NK-92 (cell line): Measurements from ENCODE around the gene TCEANC.

Experiments
- DNase-seq: peaks from one replicate; lab custom pipeline; 2025; ENCODE audit not compliant: unreplicated experiment; lab: John Stamatoyannopoulos, UW

The TCEANC gene

DNA sequence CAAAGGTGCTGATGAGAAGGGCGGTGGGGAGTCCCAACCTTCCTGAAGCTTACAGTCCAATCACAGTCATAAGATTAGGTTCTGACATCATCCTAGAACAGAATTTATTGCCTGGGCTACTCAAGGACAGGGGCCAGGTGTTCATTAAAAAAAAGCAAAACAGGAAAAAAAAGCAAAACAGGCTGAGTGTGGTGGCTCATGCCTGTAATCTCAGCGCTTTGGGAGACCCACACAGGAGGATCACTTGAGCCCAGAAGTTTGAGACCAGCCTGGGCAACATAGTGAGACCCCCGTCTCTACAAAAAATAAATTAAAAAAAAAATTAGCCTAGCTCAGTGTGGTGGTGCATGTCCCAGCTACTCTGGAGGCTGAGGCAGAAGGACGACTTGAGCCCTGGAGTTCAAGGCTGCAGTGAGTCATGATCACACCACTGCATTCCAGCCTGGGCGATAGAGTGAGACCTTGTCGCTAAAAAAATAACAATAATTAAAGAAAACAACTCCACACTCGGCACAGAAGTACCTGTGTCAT is 39.0 kb downstream of the TCEANC start:
- no peak for DNase-seq

DNA sequence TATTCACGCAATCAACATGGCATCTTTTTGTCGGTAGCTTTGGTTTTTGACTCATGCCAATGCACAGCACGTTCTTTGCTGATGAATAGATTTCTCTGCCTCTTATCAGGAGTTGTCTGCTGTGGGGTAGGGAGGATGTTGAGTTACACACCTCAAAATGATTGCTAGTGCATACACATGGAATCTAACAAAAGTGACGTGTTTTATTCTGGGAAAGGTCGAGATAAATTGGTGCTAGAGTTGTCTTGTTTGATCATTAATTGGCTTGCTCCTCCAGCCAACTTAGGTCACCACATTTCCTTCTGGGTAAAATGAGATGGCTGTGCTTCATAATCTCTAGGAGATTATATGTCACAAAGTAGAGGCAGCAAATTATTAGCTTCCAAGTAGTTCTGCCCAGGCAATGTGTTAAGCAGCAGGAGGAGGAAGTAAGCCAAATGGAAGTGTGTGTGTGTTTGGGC is 39.9 kb downstream of the TCEANC start:
- no peak for DNase-seq

GRCh38 chrX:13693341-13693961 is 40.5 kb downstream of the TCEANC start:
- DNase-seq: no peak

DNA sequence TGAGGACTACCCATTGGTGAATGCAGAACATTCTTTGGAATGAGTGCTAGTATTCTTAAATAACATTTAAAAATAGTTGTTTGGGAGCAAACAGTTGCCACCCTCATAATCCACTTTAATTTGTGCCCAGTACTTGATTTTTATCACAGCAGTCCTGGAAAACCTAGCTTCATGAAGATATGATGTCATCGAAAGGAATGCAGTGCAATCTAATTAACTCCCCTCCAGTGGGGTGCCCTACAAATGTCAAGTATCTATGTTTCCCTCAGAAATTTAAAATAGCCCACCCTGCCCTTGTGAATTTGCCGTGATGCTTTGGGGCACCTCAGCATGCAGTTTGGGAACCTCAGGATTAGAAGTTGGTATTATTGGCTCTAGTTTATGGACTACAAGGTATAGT is 41.4 kb downstream of the TCEANC start:
- DNase-seq: no peak

DNA sequence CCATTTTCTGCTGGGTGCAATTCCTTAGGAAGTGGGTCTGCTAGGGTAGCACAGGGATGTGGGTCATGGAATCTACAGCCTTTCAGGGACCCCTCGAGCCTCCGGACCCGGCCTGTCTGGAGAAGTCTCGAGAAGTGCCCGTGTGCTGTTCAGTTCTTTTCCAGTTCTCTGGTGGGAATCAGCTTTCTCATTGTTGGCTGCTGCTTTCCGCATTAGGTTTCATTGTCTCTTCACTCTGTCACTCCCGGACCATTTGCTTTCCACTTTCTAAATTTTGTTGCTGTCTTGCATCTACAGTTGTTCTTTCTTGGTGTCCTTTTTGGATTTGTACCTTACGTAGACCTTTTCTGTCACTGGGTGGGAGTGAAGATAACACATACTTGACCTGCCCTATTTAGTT is 42.0 kb downstream of the TCEANC start:
- no peak for DNase-seq

DNA sequence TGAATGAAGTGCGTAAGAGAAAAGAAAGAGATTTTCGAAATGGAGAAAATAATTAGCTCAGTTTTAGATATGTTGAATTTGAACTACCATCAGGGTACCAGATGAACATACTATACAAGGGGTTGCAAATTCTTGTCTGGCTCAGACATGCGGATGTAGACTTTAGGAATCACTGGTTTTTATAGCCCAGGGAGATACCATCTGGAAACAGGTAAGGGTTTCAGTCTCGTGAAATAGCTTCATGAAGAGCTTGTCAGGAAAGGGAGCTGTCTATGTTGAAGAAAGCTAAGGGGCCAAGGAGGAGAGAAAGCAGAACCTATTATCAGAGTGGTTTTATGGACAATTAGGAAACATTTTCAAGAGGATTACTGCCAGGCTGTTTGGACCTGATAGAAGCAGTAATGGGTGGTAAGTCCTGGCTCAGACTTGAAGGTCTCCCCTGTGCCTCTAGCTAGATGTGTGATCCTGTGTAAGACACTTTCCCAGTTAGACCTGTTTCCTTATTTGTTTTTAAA is 42.7 kb downstream of the TCEANC start:
- no peak for DNase-seq

- DNase-seq: no peak
Observed at GRCh38 chrX:13697455-13697854, 44.5 kb downstream of the TCEANC start.

GRCh38 chrX:13697976-13698375 is 45.0 kb downstream of the TCEANC start:
- no peak for DNase-seq

- DNase-seq: no peak
Observed at GRCh38 chrX:13698432-13698831, 45.5 kb downstream of the TCEANC start.

DNA sequence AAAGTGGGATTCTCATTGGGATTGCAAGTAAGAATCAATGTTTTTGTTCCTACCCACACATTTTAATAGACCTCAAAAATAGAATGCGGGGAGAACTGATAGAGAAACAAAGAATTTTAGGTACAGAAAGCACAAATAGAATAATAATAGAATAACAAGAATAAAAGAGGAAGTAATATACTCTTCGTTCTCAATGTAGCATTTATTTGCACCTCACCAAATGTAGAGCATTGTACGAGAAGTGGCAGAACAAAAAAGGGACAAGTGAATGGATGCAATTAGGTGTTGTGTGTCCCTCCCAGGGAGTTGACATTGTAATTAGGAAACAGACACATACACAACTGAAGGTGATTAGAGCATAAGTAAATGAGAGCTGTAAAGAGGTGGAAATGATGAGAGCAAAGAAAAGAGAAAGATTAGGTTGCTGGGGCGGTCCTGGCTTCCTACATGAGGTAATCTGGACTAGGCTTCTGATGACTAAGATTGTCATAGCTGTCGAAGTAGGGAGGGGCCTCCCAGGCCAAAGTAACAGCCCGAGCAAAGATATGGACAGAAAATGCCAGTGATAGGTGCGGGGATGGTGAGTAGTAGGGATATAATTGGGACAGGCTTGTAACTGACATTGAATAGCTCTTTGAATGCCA is 46.4 kb downstream of the TCEANC start:
- DNase-seq: no peak

DNA sequence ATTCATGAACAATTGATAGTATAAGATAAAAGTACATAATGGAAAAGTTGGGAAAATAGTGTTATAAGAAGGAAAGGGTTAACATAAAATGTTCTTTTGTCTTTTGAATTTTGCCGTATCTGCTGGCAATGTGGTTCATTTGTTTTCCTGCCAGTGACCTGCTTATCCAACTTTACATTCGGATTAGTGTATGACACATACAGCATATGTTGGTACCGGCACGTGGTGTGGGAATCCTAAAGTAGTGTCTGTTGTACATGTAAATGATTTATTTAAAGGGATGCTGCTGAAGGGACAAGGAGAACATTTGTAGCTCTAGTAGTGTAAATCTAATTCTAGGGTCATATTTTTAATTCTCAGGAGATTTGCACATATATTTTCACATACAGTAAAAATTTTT is 47.4 kb downstream of the TCEANC start:
- no peak for DNase-seq

DNA sequence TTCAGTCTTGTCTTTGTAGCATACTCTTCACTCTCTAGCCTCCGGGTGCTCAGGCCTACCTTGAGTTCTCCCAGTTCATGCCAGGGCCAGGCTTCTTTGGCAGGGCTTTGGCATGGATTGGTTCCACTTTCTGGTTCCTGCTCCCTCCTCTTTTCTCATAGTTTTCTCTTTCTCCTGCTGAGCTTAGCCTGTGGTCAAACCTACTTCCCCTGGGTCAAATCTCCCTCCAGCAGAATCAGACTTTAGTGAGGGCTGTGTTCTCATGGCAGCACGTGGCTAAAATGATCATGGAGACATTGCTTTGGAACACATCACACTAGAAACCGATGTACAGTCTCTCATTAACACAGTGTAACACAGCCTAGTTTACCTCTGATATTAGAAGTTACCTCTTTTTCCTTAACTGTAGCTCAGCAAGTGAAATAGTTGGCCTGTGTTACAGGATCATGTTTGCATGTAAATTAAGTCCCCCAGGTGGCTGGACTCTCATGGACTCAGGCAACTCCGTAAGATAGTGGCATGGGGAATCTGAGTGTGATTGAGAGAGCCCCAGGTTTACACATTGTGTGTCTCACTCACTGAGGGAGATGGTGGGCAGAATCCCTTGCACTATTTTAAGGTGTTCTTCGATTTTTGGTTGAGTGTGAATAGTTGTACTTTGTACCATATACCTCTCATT is 49.3 kb downstream of the TCEANC start:
- no peak for DNase-seq

DNA sequence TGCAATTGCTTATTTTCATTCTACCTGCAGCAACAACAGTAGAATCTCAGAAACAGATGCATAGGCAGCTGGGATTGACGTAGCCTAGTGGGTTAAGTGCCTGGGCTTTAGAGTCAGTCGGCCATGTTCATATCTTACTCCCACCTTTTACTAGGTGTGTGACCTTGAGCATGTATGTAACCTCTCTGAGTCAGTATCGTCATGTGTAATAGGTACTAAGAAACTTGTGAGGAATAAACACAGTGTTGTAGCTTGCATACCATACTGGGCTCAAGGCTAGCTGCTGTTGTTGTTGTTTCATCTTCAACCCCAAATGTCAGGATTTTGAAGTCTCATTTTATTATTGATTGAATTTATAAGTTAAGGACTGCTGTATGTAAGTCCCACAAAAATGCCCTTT is 50.2 kb downstream of the TCEANC start:
- DNase-seq: no peak

DNA sequence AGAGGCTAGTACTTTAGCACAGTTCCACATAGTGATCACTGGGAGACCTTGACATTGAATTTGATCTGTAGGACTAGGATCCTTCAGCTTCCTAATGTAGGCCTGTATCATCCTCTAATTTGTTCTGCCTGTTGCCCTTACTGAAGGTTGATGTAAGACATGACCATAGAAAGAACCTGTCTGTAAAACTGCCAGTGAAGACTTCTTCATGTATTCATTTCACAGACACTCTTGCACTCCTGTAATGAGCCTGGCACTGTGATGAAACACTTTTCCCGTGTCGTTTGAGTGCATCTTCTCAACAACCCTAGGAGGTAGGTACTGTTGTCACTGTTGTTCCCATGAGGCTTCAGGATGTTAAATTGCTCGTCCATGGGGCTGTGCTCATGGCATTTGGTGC is 50.6 kb downstream of the TCEANC start:
- no peak for DNase-seq

DNA sequence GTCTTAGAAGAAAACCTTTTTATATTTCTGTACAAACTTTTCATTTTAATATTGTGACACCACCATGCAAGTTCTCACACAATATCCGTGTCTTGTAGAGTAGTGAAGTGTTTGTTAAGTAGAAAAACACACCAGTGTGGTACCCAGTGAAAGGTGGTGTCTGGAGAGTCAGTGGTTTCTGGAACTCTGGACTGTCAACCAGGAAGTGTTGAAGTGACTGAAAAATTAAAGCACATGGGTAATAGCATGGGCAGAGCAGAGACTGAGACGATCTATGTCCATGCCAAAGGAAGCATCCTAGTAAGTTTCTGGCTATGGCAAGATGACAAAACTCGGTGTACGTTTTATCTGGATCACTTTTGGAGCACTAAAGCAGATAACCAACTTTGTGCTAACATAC is 58.2 kb downstream of the TCEANC start:
- DNase-seq: no peak
